GM23338 (cell line): ENCODE data around the gene CLDN20. TPM values are rescaled to one million over a fixed set of nuclear protein-coding genes. Genes with fewer than 3 reads are reported as not detected.

Source experiments
- ATAC-seq: fragments of 200-7000 bp; cut with Tn5 transposase; 3 replicates; pipeline ENCODE4 v1.9.1; 2020
- DNase-seq: peaks from one replicate; pipeline ENCODE4 v3.0.0-alpha.2; 2015; ENCODE audit warnings: low spot score
- H2AFZ ChIP-seq: fragments of 200-600 bp; sonication (generic); 2 replicates; pipeline ENCODE4 v1.8.0; 2016; ENCODE audit warnings: antibody characterized with exemption, mild to moderate bottlenecking, moderate library complexity
- H3F3A ChIP-seq: fragments of 200-600 bp; sonication (generic); replicated peaks from 2 replicates; pipeline ENCODE4 v1.8.0; 2017; ENCODE audit warnings: antibody characterized with exemption, mixed run types, low read depth
- H3K27ac ChIP-seq: fragments of 200-600 bp; sonication (generic); 2 replicates; pipeline ENCODE4 v1.6.1; 2016; ENCODE audit warnings: low read depth
- H3K27me3 ChIP-seq: fragments of 200-600 bp; sonication (generic); 2 replicates; pipeline ENCODE4 v1.8.0; 2016; ENCODE audit warnings: mild to moderate bottlenecking, mixed run types, moderate library complexity; ENCODE audit not compliant: insufficient read depth
- H3K36me3 ChIP-seq: fragments of 200-600 bp; sonication (generic); 2 replicates; pipeline ENCODE4 v1.8.0; 2016; ENCODE audit warnings: mild to moderate bottlenecking; ENCODE audit not compliant: insufficient read depth
- H3K4me1 ChIP-seq: fragments of 200-600 bp; sonication (generic); 2 replicates; pipeline ENCODE4 v1.8.0; 2016; ENCODE audit warnings: mild to moderate bottlenecking, moderate library complexity; ENCODE audit not compliant: insufficient read depth
- H3K4me2 ChIP-seq: fragments of 200-600 bp; sonication (generic); 2 replicates; pipeline ENCODE4 v1.7.1; 2017; ENCODE audit warnings: mixed run types
- H3K4me3 ChIP-seq: fragments of 200-600 bp; sonication (generic); 2 replicates; pipeline ENCODE4 v1.6.1; 2016; ENCODE audit warnings: mixed run types
- H3K79me2 ChIP-seq: fragments of 200-600 bp; sonication (generic); replicated peaks from 2 replicates; pipeline ENCODE4 v1.8.0; 2017; ENCODE audit warnings: mild to moderate bottlenecking; ENCODE audit not compliant: insufficient read depth
- H3K9me2 ChIP-seq: fragments of 200-600 bp; sonication (generic); 2 replicates; pipeline ENCODE4 v1.8.0; 2017; ENCODE audit not compliant: insufficient read depth
- H4K20me1 ChIP-seq: fragments of 200-600 bp; sonication (generic); replicated peaks from 2 replicates; pipeline ENCODE4 v1.8.0; 2017; ENCODE audit warnings: mild to moderate bottlenecking; ENCODE audit not compliant: insufficient read depth
- H3K27ac Mint-ChIP-seq: 2 replicates; pipeline ENCODE4 v1.8.0; 2020; ENCODE audit warnings: inconsistent platforms, mild to moderate bottlenecking, moderate library complexity, mixed read lengths
- H3K27me3 Mint-ChIP-seq: 3 replicates; pipeline ENCODE4 v1.8.0; 2022; ENCODE audit warnings: low read depth, mild to moderate bottlenecking, moderate library complexity, mixed read lengths, inconsistent platforms; ENCODE audit not compliant: insufficient read depth, poor library complexity
- H3K36me3 Mint-ChIP-seq: 3 replicates; pipeline ENCODE4 v1.8.0; 2021; ENCODE audit warnings: low read depth, mild to moderate bottlenecking, inconsistent platforms, moderate library complexity, mixed read lengths
- H3K4me1 Mint-ChIP-seq: 3 replicates; pipeline ENCODE4 v1.8.0; 2020; ENCODE audit warnings: mild to moderate bottlenecking, inconsistent platforms, mixed read lengths
- H3K4me3 Mint-ChIP-seq: 3 replicates; pipeline ENCODE4 v1.8.0; 2021; ENCODE audit warnings: moderate library complexity, mild to moderate bottlenecking, inconsistent platforms, mixed read lengths
- H3K9me3 Mint-ChIP-seq: 3 replicates; pipeline ENCODE4 v1.8.0; 2020; ENCODE audit warnings: moderate library complexity, mild to moderate bottlenecking, inconsistent platforms, mixed read lengths
- CREB1 ChIP-seq: fragments of 250-450 bp; sonication (Bioruptor Pico); IDR thresholded peaks from 2 replicates; pipeline ENCODE4 v1.5.0; 2020; ENCODE audit warnings: low read depth, mild to moderate bottlenecking, moderate library complexity
- EZH2 ChIP-seq: fragments of 200-600 bp; sonication (generic); IDR thresholded peaks from one replicate; pipeline ENCODE4 v1.8.0; 2017; ENCODE audit warnings: antibody characterized with exemption, mild to moderate bottlenecking, low read depth; ENCODE audit not compliant: unreplicated experiment
- polyA plus RNA-seq: library from polyadenylated mRNA; unstranded; fragments of >200 nt; fragmentation: Nextera tagmentation; extraction: Ambion mirVana; gene quantifications from 2 replicates; pipeline ENCODE4 v1.2.1, GENCODE V29; 2016
- total RNA-seq: library from RNA; depleted of rRNA; stranded (reverse); fragments of >200 nt; shearing (Covaris generic); gene quantifications from 2 replicates; pipeline ENCODE4 v1.2.3, GENCODE V29; 2014
- TF ChIP-seq, protein P1 (sequence below), 2 experiments: fragments of 200-600 bp in 1 of 2; sonication (generic) in 1 of 2; conservative IDR thresholded peaks; 2 replicates each; pipeline versions ENCODE4 v1.5.1 to v1.6.1; 2016 to 2017; ENCODE audit warnings: antibody characterized with exemption in 2 of 2, low read depth in 2 of 2, mild to moderate bottlenecking in 2 of 2, moderate library complexity in 1 of 2
- TF ChIP-seq, protein P2 (sequence below): IDR thresholded peaks from 2 replicates; pipeline ENCODE4 v1.6.1; 2016; ENCODE audit warnings: antibody characterized with exemption
- TF ChIP-seq, protein P3 (sequence below): fragments of 250-450 bp; sonication (Bioruptor Pico); IDR thresholded peaks from 2 replicates; pipeline ENCODE4 v1.5.0; 2020; ENCODE audit warnings: mild to moderate bottlenecking, moderate library complexity

The CLDN20 gene
- total and polyA plus RNA-seq, 2 experiments from 2014 or later, result 0.23 TPM; not detected in 1

DNA sequence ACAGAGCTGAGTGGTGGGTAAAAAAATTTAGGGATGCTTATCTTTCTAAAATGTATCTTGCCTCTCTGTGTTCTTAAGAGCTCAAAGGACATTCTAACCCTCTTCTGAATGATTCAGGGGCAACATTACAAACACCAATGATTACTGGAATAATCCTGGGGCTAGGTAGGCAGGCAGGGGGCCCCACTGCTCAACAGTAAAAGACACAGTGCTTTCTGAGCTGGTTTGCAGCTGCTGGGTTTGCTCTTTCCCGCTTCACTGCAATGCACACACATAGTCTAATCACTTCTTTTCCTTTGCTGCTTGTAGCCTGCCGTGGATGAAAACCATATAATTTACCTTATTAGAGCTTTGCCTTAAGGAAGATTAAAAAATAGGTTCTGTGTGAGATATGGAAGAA is 23.9 kb downstream of the CLDN20 start:
- Mint-ChIP-seq H3K27ac (no peak overlapping the region), H3K9me3 (no peaks in the 10 kb centered on the region), H3K4me1 (peaks cover 4% of the 10 kb centered on the region; the same call in 1 of the 3 replicates), H3K27me3 (no peaks in the 10 kb centered on the region), H3K4me3 (no peak overlapping the region), H3K36me3 (peaks cover 53% of the 10 kb centered on the region)
- no peaks in the 10 kb centered on the region for H3K4me1 ChIP-seq
- H3K79me2 ChIP-seq, result peaks cover 9% of the 10 kb centered on the region; the same call in 1 of the 2 replicates
- H3K36me3 ChIP-seq, result peaks cover 11% of the 10 kb centered on the region; the same call in 1 of the 2 replicates
- DNase-seq (no peak), ATAC-seq (no peak)
- no peak overlapping the region for H3K4me3 ChIP-seq
- peaks cover 4% of the 10 kb centered on the region for H4K20me1 ChIP-seq
- peak overlapping the region; percentile 78; the same call in 1 of the 2 replicates for H3K27ac ChIP-seq
- no peaks in the 10 kb centered on the region for H3K27me3 ChIP-seq
- no peak overlapping the region for H2AFZ ChIP-seq
- TF ChIP-seq, protein P1, sequence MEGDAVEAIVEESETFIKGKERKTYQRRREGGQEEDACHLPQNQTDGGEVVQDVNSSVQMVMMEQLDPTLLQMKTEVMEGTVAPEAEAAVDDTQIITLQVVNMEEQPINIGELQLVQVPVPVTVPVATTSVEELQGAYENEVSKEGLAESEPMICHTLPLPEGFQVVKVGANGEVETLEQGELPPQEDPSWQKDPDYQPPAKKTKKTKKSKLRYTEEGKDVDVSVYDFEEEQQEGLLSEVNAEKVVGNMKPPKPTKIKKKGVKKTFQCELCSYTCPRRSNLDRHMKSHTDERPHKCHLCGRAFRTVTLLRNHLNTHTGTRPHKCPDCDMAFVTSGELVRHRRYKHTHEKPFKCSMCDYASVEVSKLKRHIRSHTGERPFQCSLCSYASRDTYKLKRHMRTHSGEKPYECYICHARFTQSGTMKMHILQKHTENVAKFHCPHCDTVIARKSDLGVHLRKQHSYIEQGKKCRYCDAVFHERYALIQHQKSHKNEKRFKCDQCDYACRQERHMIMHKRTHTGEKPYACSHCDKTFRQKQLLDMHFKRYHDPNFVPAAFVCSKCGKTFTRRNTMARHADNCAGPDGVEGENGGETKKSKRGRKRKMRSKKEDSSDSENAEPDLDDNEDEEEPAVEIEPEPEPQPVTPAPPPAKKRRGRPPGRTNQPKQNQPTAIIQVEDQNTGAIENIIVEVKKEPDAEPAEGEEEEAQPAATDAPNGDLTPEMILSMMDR (conservative IDR thresholded peaks at IDR 0.05; ENCODE audit: low read depth in 2 of 2), result peak in 1 of 2 experiments; percentile 20; a peak in 1 of 4 replicates
- TF ChIP-seq CREB1 (CRISPR knock-in tag) (no peak), EZH2 (no peak)
- TF ChIP-seq, protein P2, sequence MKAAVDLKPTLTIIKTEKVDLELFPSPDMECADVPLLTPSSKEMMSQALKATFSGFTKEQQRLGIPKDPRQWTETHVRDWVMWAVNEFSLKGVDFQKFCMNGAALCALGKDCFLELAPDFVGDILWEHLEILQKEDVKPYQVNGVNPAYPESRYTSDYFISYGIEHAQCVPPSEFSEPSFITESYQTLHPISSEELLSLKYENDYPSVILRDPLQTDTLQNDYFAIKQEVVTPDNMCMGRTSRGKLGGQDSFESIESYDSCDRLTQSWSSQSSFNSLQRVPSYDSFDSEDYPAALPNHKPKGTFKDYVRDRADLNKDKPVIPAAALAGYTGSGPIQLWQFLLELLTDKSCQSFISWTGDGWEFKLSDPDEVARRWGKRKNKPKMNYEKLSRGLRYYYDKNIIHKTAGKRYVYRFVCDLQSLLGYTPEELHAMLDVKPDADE, result no peak
- TF ChIP-seq, protein P3, sequence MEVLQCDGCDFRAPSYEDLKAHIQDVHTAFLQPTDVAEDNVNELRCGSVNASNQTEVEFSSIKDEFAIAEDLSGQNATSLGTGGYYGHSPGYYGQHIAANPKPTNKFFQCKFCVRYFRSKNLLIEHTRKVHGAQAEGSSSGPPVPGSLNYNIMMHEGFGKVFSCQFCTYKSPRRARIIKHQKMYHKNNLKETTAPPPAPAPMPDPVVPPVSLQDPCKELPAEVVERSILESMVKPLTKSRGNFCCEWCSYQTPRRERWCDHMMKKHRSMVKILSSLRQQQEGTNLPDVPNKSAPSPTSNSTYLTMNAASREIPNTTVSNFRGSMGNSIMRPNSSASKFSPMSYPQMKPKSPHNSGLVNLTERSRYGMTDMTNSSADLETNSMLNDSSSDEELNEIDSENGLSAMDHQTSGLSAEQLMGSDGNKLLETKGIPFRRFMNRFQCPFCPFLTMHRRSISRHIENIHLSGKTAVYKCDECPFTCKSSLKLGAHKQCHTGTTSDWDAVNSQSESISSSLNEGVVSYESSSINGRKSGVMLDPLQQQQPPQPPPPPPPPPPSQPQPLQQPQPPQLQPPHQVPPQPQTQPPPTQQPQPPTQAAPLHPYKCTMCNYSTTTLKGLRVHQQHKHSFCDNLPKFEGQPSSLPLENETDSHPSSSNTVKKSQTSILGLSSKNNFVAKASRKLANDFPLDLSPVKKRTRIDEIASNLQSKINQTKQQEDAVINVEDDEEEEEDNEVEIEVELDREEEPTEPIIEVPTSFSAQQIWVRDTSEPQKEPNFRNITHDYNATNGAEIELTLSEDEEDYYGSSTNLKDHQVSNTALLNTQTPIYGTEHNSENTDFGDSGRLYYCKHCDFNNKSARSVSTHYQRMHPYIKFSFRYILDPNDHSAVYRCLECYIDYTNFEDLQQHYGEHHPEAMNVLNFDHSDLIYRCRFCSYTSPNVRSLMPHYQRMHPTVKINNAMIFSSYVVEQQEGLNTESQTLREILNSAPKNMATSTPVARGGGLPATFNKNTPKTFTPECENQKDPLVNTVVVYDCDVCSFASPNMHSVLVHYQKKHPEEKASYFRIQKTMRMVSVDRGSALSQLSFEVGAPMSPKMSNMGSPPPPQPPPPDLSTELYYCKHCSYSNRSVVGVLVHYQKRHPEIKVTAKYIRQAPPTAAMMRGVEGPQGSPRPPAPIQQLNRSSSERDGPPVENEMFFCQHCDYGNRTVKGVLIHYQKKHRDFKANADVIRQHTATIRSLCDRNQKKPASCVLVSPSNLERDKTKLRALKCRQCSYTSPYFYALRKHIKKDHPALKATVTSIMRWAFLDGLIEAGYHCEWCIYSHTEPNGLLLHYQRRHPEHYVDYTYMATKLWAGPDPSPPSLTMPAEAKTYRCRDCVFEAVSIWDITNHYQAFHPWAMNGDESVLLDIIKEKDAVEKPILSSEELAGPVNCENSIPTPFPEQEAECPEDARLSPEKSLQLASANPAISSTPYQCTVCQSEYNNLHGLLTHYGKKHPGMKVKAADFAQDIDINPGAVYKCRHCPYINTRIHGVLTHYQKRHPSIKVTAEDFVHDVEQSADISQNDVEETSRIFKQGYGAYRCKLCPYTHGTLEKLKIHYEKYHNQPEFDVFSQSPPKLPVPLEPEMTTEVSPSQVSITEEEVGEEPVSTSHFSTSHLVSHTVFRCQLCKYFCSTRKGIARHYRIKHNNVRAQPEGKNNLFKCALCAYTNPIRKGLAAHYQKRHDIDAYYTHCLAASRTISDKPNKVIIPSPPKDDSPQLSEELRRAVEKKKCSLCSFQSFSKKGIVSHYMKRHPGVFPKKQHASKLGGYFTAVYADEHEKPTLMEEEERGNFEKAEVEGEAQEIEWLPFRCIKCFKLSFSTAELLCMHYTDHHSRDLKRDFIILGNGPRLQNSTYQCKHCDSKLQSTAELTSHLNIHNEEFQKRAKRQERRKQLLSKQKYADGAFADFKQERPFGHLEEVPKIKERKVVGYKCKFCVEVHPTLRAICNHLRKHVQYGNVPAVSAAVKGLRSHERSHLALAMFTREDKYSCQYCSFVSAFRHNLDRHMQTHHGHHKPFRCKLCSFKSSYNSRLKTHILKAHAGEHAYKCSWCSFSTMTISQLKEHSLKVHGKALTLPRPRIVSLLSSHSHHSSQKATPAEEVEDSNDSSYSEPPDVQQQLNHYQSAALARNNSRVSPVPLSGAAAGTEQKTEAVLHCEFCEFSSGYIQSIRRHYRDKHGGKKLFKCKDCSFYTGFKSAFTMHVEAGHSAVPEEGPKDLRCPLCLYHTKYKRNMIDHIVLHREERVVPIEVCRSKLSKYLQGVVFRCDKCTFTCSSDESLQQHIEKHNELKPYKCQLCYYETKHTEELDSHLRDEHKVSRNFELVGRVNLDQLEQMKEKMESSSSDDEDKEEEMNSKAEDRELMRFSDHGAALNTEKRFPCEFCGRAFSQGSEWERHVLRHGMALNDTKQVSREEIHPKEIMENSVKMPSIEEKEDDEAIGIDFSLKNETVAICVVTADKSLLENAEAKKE, result no peak
- no peaks in the 10 kb centered on the region for H3F3A ChIP-seq
- no peak overlapping the region for H3K4me2 ChIP-seq
- H3K9me2 ChIP-seq, result no peaks in the 10 kb centered on the region
